SK-N-SH treated with all-trans-retinoic acid at 6 μM for 48 hours (cell line): ENCODE results near the gene MRPL27.

ENCODE experiments used
- ARNTL ChIP-seq: fragments of 450-650 bp; formaldehyde crosslinking; IDR thresholded peaks from 2 replicates; pipeline ENCODE4 v1.5.0; 2020; ENCODE audit warnings: low read depth, mild to moderate bottlenecking, moderate library complexity, borderline replicate concordance
- CSDC2 ChIP-seq: fragments of 250-450 bp; sonication (Bioruptor Pico); IDR thresholded peaks from 2 replicates; pipeline ENCODE4 v1.5.0; 2020; ENCODE audit warnings: mild to moderate bottlenecking, moderate library complexity
- PATZ1 ChIP-seq: fragments of 250-450 bp; sonication (Bioruptor Pico); IDR thresholded peaks from 2 replicates; pipeline ENCODE4 v1.8.0; 2020; ENCODE audit warnings: mild to moderate bottlenecking, moderate library complexity, borderline replicate concordance
- TCF4 ChIP-seq: fragments of 250-450 bp; sonication (Bioruptor Pico); IDR thresholded peaks from 2 replicates; pipeline ENCODE4 v1.8.0; 2021; ENCODE audit warnings: mild to moderate bottlenecking, moderate library complexity, borderline replicate concordance
- ZC3H10 ChIP-seq: fragments of 250-450 bp; sonication (Bioruptor Pico); IDR thresholded peaks from 2 replicates; pipeline ENCODE4 v1.5.1; 2021; ENCODE audit warnings: mild to moderate bottlenecking, moderate library complexity
- ZFP30 ChIP-seq: fragments of 450-650 bp; formaldehyde crosslinking; IDR thresholded peaks from 2 replicates; pipeline ENCODE4 v1.5.0; 2022; ENCODE audit warnings: mild to moderate bottlenecking, moderate library complexity
- ZNF565 ChIP-seq: fragments of 450-650 bp; formaldehyde crosslinking; conservative IDR thresholded peaks from 2 replicates; pipeline ENCODE4 v1.5.0; 2020; ENCODE audit warnings: low read depth, mild to moderate bottlenecking, moderate library complexity

DNA sequence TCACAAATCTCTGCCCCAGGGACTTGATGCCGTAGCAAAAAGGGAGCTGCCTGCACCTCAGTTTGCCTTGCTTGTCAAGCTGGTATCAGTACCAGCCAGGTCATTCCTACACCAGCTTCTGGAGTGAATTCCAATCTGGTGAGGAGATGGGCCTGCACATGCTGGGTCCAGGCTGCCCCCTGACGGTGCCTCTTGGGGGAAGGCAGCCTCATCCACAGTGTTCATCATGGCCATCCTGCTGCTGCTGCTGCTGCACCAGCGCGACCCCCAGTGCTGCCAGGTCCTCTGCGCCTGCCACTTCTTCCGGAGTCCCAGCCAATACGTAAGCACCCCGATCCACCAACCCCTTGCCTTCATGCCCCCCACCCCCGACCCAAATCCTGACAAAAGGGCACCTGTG, 8.3 kb downstream of the MRPL27 start:
- TF ChIP-seq ZC3H10, result no peak
- TF ChIP-seq ZNF565 (CRISPR knock-in tag), result no peak
- TF ChIP-seq ZFP30 (CRISPR knock-in tag), result no peak
- no peak for TF ChIP-seq PATZ1 (CRISPR knock-in tag)
- TF ChIP-seq TCF4 (CRISPR knock-in tag), result no peak
- no peak for TF ChIP-seq ARNTL (CRISPR knock-in tag)
- no peak for TF ChIP-seq CSDC2
